GM21360 (cell line): ENCODE results near the gene TLR2.
"Not testable (repeated sequence)": the region's sequence is repeated elsewhere in the genome, so short reads cannot be mapped to it uniquely, and the experiment has no call there.

Experiments used
- ATAC-seq: cut with Tn5 transposase; IDR thresholded peaks from one replicate; pipeline ENCODE4 v1.9.1; 2021; ENCODE audit warnings: mild to moderate bottlenecking, moderate library complexity; ENCODE audit not compliant: unreplicated experiment

TLR2 gene

DNA sequence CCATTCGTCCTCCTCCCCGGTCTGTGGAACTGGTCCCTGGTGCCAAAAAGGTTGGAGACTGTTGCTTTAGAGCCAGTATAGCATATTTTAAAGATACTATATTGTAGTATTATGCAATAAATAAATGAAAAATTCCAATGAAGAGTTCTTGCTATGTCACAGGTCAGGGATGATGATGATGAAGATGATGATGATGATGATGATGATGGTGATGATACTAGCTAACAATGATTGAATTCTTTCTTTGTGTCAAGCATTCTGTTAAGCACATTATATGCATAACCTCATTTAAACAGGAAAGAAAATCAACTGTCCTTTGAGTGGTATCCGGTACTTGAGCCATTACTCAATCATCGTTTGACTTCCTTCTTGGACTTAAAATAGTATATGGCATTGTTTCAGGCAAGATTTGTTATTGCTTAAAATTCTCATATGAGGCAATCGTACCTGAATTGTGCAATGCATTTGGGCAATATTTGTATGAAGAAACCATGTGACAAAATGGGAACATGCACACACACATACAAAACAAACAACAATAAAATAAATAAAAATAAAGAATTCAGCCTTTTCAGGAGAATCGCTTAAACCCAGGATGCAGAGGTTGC, 22.8 kb upstream of the TLR2 start:
- no peak for ATAC-seq

DNA sequence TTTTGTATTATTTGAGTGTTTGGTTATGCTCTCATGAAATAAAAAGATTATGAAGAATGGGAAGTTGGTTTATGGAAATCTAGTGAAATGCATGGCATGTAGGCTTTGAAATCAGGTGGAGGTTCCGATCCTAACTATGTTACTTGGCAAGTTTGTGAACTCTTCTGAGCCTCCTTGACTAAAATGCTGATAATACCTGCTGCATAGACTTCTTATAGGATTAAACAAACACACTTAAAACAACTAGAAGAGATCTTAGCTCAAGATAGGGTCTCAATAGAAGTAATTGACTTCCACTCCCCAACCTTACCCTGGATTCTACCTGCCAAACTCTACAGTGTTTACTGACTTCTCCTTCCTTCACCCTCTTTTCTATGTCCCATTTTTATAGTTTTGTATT, 22.2 kb upstream of the TLR2 start:
- no peak for ATAC-seq

DNA sequence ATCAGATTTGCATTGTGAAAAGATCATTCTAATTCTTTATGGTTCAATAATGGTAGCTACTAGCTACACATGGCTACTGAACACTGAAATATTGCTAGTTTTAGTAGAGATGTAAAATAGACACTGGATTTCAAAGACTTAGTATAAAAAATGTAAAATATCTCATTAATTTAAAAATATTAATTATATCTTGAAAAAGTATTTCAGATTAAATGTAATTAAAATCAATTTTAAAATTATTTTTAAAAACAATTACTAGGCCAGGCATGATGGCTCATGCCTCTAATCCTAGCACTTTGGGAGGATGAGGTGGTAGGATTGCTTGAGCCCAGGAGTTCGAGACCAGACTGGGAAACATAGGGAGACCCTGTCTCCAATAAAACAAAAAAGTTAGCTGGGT, 20.4 kb upstream of the TLR2 start:
- no peak for ATAC-seq

DNA sequence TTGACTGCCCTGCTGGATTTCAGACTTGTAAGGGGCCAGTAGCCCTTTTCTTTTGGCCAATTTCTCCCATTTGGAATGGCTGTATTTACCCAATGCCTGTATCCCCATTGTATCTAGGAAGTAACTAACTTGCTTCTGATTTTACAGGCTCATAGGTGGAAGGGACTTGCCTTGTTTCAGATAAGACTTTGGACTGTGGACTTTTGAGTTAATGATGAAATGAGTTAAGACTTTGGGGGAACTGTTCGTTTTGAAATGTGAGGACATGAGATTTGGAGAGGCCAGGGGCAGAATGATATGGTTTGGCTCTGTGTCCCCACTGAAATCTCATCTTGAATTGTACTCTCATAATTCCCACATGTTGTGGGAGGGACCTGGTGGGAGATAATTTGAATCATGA, 17.6 kb upstream of the TLR2 start:
- not testable (repeated sequence) for ATAC-seq

DNA sequence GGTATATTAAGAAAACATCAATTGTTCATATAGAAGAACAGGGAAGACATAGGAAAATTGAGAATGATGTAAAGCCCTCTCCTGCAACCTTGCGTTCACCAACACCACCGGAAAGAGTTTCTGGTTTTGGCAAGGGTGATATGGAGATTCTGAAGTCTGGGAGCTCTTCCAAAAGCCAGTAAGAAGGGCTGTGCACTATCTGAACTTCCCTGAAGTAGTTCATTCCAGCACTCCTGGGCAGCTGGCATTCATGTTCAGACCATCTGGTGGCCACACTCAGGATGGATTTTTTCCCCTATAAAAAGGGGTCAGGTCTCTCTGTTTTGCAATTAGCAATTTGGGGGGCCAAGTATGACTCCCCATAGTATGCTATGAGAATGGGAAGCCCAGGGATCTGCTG, 15.4 kb upstream of the TLR2 start:
- no peak for ATAC-seq

DNA sequence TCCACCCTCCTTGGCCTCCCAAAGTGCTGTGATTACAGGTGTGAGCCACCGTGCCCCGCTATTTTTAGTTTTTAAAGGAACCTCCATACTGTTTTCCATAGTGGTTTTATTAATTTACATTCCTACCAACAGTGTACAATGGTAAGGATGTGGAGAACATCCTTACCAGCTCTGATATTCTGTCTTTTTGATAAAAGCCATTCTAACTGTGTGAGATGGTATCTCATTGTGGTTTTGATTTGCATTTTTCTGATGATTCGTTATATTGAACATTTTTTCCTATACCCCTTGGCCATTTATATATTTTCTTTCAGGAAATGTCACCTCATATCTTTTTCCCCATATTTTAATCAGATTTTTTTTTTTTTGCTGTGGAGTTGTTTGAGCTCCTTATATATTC, 14.2 kb upstream of the TLR2 start:
- no peak for ATAC-seq

DNA sequence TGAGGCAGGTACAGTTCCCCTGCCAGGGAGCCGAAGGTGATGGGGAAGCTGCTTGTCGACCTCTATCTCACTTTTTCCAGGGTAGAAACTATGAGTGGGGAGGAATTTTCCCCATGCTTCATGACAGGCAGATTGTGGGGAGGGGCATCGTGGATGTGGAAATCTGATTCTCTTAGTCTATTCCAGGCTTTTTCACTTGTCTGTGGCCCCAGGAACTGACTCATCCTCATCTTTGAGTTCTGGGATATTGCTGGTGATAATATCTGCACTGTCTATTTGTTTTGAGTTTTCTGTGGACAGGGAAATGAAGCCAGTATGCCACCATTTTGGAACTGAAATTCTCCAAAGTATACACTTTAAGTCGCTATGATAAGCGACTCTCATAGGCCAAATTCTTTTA, 7.6 kb upstream of the TLR2 start:
- no peak for ATAC-seq

DNA sequence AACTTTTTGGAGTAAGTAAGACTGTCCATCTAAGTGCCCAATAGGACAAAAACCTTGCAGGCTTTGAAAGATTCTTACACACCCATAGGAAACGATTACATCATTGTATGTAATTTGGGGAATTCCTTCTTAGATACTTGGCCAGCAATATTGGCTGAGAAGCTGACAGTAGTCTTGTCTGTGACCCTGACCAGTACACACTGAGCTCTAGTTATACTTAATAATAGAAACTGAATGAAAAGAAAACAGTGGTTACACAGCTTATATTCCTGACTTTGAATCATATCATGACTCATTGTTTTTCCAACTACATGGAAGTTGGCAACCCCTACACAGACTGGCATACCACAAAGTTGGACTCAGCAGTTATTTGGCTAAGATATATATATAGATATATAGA, 7.1 kb upstream of the TLR2 start:
- no peak for ATAC-seq

DNA sequence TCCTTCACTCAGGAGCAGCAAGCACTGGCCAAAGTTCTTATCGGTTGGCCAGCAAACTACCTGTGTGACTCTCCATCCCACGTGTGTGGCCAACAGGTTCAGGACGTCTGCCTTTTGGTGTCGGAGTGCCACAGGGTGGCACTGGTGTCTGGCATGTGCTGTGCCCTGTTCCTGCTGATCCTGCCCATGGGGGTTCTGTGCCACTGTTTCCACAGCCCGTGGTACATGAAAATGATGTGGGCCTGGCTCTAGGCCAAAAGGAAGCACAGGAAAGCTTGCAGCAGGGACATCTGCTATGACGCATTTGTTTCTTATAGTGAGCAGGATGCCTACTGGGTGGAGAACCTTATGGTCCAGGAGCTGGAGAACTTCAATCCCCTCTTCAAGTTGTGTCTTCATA, 4.6 kb upstream of the TLR2 start:
- no peak for ATAC-seq

DNA sequence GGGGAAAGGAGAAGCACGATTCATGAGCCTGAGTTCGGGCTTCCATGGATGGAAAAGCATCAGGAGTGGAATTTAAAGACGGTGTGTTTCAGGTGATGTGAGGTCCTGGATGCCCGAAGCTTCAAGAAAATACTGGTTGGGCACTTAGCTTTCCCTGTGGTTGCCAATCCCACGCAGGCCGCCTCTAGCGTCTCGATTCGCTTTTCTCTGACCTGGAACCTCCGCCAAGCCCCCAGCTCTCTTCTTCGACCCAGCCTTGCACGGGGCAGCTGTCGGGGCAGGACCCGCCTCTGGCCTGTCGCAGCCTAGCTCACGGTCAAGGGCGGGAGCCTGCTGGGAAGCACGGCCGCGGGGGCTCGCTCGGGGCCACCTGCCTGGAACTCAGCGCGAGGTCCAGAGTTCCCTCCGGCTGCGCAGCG, 308 bp upstream of the TLR2 start:
- ATAC-seq = no peak

DNA sequence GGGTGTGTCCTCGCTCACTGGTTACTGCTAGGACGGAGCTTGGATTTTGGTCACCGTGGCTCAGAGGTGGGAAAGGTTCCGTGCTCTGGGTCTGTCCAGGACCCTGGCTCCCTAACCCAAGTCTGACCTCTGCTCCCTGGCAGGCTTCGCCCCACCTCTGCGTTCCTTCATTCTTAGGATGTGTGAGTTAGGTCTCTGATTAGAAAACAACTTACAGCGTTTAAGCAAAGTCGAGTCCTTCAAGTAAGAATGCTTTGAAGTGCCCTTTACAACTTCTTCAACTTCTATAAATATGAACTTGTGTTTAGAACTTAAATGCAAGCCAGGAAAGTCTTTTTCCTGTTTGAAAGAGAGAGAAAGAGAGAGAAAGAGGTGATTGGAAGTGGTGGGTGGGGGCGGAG, 891 bp downstream of the TLR2 start:
- ATAC-seq = no peak

DNA sequence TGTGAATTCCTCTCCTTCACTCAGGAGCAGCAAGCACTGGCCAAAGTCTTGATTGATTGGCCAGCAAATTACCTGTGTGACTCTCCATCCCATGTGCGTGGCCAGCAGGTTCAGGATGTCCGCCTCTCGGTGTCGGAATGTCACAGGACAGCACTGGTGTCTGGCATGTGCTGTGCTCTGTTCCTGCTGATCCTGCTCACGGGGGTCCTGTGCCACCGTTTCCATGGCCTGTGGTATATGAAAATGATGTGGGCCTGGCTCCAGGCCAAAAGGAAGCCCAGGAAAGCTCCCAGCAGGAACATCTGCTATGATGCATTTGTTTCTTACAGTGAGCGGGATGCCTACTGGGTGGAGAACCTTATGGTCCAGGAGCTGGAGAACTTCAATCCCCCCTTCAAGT, 20.4 kb downstream of the TLR2 start:
- ATAC-seq = no peak

DNA sequence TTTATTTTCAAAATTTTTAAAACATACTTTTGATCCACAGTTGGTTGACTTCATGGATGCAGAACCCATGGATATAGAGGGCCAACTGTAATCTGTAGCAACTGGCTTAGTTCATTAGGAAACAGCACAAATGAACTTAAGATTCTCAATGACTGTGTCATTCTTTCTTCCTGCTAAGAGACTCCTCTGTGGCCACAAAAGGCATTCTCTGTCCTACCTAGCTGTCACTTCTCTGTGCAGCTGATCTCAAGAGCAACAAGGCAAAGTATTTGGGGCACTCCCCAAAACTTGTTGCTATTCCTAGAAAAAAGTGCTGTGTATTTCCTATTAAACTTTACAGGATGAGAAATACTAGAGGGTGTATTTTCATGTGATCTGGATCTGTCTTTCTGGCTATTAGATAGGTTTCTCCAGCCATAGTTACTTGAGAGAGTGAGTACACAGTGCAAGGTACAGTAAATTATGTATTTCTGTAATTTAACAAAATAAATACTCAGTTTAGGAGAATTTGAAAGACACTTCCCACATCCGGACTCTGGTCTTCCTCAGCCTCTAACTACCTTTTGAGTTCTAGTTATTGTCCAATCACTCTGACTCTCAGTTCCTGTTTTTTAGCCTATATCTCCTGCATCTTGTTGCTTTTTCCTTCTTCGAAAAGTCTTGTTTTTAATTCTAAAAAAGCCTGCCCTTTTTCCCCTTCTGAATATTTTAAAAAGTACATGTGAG, 21.8 kb downstream of the TLR2 start:
- peak; percentile 88 for ATAC-seq

DNA sequence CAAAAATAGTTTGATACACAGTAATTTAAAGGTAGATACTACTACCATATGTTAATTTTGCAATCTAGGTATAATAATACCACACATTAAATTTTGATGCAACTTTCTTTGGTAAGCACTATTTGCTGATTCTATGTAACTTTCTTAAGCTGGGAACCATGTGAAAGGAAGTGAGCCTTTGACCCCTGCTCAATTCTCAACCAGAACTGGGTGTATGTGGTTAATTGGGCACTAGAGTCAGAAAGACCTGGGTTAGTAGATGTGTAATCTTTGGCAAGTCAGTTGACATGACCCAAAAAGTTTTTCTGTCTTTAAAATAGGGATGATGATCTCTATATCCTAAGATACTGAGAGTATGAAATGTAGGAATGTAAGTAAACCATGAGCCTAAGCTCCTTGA, 22.4 kb downstream of the TLR2 start:
- no peak for ATAC-seq

DNA sequence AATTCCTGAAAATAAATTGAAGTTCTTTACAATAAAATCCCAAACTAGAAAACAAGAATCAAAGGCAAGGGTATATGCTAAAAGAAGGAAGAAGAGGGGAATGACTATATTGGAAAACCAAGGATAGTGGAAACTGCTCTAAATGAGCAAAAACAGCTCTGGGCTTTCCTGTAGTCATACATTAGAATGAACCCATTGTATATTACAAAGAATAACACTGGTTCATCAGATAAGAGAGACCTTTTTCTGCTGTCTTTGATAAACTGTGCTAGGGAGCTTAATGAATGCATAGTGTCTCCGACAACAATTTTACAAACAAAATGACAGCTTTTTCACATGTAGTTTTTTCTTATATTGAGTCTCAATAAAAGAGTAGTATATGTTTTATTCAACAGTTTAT, 26.6 kb downstream of the TLR2 start:
- no peak for ATAC-seq

DNA sequence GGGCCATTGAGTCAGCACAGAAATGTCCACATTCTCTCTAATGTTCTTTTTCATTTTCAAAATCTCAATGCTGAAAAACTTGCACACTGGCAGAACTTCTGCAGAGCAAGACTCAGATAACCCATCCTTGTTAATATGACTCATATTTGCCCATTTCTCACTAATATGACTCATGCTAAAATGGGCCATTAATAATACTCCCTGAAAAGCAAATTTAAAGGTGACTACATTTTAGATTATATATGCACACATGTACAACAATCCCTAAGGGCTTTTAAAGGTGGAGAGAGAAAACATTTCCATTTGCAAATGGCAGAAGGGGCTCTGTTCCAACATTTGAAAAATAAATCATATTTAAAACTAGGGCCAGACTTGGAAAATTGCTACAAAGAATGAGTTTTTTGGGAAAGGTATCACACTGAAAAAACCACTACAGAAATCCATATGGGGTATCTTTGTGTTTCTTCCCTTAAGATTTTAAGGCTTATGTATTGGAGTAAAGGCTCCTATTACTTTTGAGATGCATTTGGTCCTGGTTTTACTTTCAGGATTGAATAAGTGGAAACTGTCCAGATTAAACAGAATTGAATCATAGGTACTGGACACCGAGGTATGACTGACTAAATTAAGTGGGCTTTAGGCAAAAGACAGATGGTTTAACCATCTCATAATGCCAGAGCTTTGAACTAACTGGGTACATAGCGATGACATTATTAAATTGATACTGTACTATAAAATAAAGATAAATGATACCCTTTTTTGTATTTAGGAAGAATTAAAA, 30.0 kb downstream of the TLR2 start:
- ATAC-seq = no peak

DNA sequence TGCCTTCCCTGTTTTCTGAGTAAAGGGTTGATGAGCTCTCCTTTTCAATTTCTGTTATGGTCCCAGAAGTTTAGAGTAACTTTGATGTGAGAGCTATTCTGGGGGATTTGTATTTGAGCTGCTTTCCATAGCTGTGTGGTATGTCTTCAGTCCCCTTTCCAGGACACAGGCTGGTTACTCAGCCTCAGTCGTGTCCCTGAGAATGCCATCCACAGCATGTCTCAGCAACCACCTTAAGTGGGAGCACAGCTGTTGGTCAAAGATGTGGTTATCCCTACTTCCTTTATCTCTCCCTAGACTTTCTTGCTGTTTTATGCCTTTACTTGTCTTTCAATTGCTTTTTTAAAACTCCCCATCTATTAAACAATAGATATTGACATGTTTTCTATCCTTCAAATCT, 38.0 kb downstream of the TLR2 start:
- no peak for ATAC-seq

DNA sequence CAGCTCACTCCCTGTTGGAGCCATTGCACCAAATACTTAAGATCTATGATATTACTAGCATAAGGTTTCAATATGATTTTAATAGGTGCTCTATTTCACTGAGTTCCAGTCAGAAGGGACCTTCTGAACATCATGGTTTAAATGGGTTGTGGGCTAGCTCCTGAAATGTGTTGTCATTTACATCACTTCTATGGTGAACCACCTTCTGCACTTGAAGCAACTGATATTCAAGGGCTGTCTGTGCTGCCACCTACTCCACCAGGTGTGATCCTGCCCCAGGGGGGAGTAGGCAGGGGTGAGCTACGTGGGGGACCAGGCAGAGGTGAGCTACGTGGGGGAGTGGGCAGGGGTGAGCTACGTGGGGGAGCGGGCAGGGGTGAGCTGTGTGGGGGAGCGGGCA, 40.5 kb downstream of the TLR2 start:
- ATAC-seq = no peak

DNA sequence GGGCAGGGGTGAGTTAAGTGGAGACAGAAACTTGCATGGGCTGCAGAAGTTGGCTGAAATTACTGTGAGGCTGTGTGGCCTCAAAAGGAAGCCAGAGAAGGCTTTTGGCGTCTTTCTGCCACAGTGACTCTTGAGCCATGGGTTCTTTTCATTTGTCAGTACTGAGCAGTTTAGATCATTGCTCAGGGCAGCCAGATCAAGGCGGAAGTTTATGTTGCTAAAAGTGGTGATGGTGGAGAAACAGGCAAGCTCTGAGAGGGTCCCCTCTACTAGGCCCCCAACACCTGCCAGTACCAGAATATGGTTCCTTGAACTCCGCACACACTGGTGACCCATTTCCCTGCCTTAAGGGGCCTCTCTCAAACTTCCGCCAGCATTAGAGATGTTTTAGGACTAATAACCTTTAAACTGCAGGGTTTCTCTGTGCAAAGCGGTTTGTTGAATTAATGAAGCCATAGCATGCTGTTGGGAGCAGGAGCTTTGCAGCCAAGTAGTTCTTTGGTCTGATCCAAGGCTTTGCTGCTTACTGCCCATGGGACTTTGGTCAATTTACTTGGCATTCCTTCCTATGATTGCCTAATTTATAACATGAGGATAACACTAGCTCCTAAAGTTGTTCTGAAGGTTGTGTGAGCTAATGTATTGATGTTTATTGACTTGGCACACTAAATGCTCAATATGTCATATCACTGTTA, 41.2 kb downstream of the TLR2 start:
- no peak for ATAC-seq

DNA sequence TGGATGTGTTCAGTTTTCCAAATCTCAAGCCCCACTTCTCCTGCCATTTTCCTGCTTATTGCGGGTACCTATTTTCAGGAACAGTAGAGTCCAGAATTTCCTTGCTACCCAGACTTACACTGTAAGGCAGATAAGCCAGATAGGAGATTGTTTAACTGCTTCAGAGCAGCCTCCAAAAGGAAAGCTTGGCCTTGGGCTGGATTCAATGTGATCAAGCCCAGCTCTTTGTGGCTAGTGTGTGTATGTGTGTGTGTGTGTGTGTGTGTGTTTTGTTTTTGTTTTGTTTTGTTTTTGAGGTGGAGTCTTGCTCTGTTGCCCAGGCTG, 41.7 kb downstream of the TLR2 start:
- no peak for ATAC-seq

DNA sequence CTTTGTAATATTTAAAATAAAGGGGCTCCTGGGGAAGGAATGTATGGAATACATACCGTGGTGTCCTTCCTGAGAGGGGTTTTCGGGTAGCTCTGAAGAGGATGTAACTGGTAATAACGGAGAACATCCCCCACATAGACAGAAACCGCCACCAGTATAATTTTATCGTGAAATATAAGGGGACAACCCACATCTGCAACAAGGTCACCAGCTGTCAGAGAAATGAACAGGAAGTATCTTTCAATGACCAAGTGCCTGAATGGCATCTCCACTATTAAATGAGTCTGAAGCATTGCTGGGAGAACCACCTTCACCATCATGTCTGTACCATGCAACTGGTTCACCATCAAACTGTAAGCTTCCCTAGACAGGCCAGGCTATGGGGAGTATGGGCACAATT, 44.1 kb downstream of the TLR2 start:
- ATAC-seq = no peak

DNA sequence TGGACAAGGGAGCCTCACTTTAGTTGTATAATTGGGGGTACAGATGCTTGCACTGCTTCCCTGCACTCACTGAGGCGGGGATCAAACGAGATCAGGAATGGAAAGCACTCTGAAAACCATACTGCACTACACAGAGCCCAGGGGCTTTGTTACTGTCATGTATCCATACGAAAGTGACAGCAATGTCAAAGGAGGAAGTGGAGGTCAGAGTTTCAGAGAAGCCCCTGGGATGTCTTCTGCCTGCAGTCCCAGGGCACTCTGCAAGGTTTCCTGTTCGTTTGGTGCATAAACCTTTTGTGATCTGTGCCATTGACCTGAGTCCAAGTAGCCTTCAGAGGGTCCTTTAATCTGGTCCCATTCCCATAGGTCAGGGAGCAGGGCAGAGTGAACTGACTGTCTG, 44.6 kb downstream of the TLR2 start:
- peak; percentile 71 for ATAC-seq
